ENCODE measurements around the gene MTA1.
A peak's percentile ranks its signal among the peaks of the same experiment; 100 is the strongest.

The MTA1 gene

DNA sequence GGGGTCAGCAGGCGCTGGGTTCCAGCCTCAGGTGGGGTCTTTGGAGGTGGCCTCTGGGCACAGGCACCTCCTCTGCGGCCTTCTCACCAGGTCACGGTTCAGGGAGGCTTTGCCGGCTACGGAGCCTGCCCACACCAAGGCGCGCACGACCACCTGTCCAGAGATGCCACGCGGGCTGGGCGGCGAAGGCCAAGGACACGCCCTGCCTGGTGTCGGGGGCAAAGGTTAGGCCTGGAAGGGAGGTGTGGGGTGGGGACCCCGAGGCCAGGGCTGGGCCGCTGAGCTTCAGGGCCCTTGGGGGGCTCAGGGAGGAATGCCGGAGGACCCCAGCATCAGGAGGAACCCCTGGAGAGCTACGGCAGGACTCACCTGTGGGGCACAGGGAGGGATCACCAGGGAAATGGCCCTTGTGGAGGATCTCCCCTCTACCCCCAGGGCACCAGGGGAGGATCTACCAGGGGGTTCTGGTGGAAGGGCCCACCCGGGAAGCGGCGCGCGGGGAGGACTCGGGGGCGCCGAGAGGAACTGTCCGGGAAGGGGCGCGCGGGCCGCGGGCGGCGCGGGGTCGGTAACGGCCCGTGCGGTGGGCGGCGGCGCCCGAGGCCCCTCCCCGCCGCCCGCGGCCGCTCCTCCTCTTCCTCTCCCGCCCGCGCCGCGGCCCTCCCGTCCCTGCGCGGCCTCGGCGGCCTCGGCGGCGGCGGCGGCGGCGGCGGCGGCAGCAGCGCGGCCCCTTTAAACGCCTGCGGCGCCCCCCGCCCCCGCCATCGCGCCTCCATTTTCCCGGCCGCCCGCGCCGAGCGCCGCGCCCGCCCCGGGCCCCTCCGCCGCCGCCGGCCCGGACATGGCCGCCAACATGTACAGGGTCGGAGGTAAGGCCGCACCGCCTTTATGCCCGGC is at the start of gene MTA1:
Gene MTA1, plus strand, starts transcription at position 633 of the 897 bp plus-strand sequence. Its CDS starts 209 bp downstream, at position 842.
- peak; percentile 60 for DNase-seq

DNA sequence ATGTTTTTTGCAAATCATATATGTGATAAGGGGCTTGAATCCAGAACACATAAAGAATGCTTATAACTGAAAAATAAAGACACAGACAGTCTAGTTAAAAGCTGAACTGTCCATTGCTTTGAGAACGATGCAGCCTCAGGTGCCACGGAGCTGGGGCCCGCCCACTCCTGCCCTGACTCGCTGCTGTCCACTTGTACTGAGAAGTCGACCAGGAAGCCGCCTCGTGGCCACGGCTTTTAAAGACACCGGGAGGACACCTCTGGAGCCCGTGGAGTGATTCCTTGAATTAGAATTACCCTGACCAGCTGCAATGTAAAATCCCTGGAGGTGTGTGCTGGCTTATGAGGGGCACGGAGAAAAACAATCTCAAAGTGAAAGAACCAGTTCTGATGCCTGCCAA is 45.2 kb upstream of the MTA1 start:
- no peak for DNase-seq

DNA sequence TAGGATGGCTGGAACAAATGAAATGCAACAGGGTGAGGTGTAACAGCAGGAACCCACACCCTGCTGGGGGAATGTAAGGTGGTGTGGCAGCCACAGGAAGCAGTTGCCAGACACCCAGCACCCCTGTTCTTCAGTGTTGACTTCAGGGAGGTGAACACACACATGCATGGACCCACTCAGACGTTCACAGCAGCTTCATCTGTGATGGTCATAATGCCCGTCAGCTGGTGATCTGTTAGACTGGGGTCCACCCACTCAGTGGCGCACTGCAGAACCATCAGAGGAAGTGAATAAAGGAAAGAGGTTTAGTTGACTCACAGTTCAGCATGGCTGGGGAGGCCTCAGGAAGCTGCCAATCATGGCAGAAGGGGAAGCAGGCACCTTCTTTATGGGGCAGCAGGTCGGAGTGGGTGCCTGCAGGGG is 44.0 kb upstream of the MTA1 start:
- peak; percentile 33 for DNase-seq

DNA sequence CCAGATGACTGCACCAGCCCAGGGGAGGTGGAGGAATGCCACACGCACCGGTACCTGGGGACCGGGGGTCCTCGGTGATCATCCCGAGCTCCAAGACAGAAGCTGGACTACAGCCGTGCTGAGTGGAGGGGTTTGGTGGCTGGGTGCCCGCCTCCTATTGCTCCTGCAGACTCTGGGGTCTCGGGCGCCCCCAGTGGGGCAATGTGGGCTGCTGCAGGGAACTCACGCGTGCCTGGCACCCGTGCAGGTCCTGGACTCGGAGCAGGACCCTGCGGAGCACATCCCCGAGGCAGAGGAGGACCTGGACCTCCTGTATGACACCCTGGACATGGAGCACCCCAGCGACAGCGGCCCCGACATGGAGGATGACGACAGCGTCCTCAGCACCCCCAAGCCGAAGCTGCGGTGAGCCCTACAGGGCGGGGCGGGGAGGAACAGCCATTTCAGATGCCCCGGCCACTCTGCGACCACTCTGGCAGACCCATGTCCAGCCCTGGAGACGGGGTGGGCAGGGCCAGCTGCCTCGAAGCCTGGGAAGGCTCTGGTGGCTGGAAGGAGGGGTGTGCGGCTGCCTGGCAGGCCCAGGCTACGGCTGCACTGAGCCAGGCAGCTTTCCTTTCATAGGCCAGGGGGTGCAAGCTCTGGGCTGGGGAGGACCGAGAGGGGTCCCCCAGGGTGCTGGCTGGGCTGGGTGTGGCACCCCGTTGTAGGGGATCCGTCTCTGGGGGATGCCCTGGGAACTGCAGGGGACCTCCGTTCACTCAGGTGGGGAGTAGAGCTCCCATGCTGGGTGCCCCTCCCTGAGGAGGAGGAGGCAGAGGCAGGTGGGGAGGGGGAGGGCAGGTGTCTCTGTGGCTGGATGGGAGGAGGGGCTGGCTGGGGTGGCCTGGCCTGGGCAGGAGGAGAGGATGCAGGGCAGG is 42.8 kb upstream of the MTA1 start:
- no peak for DNase-seq

DNA sequence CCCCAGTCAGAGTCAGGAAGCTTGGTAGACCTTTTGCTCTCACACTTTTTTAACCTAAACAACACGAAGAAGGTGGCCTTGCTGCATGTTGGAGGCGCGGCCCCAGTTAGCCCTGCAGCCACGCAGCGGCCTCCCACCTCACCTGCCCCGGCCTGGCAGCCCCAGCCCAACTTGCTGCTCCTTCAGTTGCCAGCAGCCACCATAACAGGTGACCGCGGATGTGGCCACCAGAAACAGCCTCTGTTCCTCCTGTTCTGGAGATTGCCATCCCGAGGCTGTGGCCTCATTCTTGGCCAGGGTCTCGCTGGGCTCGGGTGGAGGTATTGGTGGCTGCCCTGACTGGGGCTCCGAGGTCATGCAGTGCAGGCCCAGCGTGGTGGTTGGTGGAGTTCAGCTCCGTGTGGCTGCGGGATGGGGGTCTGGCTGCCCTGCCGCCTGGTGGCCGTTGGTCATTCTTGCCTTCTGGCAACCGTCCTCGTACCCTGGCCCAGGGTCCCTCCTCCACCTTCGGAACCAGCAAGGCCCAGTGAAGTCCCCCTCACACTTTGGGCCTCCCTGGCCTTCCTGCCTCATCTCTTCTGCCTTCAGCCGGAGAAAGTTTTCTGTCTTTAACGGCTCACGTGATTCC is 42.0 kb upstream of the MTA1 start:
- DNase-seq = no peak

DNA sequence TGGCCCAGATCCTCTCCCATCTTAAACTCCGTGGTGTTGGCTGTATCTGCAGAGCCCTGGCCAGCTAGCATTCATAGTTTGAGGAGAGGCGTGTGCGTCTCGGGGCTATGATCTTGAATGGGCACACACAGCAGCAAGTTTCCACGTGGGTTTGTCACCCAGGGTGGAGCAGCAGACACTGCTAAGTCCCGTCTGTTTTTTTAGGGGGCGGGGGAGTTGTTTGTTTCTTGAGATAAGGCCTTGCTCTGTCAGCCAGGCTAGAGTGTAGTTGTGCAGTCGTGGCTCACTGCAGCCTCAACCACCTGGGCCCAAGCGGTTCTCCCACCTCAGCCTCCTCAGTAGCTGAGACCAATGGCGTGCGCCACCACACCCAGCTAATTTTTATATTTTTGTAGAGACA is 41.4 kb upstream of the MTA1 start:
- no peak for DNase-seq

DNA sequence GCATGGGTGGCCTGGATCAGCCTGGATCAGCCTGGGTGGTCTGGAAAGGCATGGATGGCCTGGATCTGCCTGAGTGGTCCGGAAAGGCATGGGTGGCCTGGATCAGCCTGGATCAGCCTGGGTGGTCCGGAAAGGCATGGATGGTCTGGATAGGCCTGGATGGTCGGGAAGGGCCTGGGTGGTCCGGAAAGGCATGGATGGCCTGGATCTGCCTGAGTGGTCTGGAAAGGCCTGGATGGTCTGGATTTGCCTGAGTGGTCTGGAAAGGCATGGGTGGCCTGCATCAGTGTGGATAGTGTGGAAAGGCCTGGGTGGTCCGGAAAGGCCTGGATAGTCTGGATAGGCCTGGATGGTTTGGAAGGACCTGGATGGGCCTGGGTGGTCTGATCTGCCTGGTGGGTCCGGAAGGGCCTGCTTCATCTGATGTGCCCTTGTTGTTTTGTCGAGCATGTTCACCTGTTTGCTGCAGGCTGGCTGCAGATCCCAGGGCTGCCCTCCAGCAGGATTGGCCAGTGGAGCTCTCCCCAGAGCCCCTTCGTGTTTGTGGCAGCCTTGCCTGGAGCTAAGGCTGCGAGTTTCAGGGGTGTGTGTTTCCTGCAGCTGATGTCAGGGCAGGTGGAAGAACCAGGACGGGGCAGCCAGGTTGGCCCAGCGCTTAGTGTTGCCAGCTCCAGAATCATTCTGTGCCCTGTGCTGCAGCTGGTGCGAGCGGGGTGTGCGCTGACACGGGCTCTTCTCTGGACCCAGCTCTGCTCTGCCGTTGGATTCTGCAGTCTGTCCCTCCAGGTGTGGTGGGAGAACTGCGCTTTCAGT is 40.5 kb upstream of the MTA1 start:
- no peak for DNase-seq

DNA sequence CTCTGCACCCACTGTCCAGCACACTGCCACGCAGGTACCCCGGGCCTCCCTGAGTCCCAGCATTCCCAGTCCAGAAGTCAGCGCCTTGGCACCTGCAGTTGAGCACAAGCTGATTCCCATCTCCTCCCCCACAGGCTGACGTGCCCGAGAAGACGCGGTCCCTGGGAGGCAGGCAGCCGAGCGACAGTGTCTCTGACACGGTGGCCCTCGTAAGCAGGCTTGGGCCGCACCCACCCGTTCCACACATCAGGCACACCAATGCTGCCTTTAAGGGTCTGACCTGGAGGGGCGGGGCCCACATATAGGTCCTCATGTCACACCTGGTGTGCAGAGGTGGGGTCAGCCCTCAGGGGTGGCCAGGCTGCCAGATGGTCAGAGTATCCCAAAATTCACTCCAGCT is 39.7 kb upstream of the MTA1 start:
- DNase-seq = no peak

DNA sequence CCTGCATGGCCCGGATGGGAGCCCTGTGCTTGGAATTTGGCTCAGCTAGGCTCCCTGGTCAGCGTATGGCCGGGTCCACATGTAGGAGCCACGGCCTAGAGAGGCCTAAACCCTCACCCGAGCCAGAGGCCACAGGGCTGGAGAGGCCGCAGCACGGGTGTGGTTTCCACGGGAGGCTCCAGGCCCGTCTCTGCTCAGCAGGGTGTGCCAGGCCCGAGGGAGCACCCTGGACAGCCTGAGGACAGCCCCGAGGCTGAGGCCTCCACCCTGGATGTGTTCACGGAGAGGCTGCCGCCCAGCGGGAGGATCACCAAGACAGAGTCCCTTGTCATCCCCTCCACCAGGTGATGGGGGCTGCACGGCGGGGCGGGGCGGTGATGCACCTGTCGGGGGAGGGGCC is 38.9 kb upstream of the MTA1 start:
- DNase-seq = no peak

DNA sequence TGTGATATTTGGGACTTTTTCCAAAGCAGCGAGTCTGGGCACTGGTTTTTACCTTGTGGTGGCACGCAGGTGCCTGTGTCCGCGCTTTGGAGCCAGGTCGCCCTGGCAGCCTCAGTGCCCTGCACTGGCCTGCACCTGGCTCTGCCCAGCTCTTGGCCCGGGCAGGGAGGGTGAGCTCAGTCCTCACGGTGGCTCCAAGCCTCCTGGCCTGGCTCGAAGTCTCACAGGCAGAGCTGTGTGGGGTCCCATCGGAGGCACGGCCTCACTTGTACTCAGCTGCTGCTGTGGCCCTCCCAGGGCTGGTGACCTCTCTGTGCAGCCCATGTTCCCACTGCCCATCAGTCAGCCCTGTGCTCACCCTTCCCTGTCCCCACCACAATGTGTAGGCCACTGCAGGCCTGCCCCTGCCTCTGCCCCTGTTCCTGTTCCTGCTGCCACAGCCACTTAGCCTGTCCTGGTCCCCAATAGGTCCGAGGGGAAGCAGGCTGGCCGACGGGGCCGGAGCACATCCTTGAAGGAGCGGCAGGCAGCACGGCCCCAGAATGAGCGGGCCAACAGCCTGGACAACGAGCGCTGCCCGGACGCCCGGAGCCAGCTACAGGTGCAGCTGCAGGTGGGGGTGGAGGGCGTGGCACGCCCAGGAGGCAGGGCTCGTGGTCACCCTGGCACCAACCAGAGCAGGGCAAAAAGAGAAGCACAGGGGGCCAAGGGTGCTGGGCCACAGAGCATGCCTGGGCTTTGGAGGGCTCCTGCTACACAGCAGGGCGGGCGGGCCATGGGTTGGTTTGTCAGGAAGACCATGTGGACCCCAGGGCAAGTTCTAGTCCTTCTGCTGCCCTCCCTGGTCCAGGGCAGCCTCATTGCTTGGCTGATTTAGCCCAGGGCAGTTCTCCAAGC is 37.9 kb upstream of the MTA1 start:
- no peak for DNase-seq

DNA sequence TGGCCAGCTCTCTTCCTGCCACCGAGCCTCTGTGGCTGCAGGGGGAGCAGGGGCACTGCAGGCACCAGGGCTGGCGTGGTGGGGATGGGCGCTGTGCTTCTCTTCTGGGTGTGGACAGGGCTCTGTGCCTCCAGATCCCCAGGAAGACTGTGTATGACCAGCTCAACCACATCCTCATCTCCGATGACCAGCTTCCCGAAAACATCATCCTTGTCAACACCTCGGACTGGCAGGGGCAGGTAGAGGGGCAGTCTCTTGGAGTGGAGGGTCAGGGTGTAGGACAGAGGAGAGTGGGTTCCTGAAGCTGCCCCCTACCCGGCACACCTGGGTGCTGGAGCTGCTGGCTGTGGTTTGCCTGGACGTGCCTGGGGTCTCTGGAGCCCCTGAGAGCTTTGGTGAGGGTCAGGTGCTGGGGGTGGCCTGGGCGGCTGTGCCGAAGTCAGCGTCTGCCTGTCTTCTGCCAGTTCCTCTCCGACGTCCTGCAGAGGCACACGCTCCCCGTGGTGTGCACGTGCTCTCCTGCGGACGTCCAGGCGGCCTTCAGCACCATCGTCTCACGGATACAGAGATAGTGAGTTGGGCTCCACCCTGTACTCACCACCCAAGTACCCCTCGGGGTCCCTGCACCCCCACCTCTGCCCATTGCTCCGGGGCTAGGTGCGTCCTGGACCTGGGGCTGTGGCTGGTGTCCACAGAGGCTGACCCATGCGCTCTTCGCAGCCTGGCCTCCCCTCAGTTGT is 37.1 kb upstream of the MTA1 start:
- no peak for DNase-seq

DNA sequence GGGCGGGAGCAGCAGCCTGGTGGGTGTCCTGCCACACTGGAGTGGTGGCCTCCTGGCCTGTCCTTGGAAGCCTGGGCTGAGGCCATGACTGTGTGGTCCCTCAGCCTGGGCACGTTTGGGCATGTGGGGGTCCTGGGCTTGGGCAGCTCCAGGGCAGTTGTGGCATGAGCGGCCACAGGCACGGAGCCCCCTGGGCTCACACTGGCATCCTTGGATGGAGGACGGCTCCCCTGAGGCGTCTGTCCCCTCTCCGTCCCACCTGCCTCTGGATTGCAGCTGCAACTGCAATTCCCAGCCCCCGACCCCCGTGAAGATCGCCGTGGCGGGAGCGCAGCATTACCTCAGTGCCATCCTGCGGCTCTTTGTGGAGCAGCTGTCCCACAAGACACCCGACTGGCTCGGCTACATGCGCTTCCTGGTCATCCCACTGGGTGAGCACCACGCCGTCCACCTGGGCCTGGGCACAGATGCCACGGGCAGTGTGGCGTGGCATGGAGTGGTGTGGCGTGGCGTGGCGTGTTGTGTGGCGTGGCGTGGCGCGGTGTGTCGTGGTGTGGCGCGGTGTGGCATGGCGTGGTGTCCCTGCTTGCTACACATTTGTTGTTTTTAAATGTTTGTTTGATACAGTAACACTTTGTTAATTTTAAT is 36.4 kb upstream of the MTA1 start:
- DNase-seq = no peak

DNA sequence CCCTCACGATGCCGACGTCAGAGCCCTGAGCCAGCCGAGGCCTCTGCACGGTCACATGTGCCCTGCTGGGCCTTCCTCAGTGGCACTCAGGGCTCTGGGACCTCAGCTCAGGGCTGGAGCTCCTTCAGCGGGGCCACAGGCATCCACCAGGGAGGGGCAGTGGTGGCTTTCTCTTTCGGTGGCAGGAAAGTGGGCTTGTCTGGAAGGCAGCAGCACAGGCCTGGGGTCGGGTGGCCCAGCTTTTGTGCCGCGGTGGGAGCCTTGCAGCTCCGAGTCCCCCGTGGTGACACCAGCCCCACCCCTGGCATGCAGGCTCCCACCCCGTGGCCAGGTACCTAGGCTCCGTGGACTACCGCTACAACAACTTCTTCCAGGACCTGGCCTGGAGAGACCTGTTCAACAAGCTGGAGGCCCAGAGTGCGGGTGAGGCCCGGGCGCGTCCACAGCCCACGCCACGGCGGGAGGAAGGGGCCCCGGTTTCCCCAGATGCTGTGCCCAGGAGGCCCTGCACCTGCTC is 35.5 kb upstream of the MTA1 start:
- DNase-seq = no peak

DNA sequence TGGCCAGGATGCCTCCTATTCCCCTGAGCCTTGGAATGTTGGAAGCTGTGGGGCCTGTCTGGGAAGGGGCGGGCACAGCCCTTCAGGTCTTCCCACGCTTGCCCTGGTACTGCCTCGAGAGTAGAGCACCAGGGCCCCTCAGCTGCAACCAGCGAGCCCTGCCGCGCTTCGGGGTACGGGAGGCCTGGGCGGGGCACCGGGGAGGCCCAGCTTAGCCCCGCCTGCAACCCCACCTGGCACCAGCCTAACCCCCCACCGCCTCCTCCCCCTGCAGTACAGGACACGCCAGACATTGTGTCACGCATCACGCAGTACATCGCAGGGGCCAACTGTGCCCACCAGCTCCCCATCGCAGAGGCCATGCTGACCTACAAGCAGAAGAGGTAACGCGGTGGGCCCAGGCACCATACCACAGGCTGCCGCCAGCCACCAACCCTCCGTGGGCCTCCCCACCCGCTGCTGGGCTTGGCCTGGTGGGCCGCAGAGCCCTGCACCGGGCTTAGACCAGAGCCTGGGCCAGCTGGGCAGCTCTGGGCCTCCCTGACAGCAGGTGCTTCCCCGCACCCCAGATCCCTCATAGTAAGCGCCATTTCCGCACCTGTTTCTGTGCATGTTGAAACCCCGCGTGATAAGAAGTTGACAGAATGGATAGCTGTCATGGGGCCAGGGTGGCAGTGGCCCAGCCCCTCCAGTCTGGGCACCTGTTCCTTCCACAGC is 34.9 kb upstream of the MTA1 start:
- DNase-seq = no peak

DNA sequence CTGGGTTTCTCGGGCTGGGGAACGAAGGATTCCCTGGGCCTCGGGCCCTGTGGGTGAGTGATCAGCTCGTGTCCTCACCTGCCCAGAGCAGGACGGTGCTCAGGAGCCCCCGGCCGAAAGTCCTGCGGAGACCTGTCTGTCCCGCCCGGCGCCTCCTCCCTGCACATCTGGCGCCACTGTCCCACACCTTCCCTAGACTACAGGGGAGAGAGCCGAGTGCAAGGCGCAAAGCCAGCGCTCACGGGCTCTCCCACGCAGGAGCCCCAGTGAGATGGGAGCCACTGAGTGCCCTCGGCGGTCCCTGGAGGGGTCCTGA is 34.3 kb upstream of the MTA1 start:
- no peak for DNase-seq

DNA sequence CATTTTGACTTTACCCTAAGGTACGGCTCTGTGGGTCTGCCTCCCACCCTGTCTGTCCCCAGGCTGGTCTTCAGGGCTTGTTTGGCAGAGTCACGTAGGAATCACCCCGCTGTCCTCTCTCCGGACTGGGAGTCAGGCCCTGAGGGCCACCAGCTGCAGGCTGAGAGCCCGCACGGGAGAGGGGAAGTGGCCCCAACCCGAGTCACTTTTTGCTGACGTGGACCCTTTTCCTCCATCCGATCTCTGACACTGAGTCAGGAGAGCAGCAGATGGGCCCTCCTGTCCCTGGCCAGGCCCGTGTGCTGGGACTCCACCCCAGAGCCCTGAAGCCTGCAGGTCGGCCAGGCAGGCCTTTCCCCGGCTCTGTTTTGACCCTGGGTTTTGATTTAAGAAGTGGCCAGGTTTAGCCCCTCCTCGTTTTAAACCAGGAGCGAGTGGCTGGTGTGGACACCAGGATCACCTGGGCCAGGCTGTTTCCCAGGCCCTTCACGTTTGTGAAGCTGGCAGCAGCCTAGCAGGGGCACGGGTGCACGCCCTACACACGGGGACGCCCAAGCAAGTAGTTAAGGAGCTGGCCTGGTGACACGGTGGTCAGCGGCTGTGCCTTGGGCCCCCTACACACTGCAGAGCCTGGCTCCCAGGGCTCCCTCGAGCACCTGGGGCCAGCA is 33.8 kb upstream of the MTA1 start:
- no peak for DNase-seq

DNA sequence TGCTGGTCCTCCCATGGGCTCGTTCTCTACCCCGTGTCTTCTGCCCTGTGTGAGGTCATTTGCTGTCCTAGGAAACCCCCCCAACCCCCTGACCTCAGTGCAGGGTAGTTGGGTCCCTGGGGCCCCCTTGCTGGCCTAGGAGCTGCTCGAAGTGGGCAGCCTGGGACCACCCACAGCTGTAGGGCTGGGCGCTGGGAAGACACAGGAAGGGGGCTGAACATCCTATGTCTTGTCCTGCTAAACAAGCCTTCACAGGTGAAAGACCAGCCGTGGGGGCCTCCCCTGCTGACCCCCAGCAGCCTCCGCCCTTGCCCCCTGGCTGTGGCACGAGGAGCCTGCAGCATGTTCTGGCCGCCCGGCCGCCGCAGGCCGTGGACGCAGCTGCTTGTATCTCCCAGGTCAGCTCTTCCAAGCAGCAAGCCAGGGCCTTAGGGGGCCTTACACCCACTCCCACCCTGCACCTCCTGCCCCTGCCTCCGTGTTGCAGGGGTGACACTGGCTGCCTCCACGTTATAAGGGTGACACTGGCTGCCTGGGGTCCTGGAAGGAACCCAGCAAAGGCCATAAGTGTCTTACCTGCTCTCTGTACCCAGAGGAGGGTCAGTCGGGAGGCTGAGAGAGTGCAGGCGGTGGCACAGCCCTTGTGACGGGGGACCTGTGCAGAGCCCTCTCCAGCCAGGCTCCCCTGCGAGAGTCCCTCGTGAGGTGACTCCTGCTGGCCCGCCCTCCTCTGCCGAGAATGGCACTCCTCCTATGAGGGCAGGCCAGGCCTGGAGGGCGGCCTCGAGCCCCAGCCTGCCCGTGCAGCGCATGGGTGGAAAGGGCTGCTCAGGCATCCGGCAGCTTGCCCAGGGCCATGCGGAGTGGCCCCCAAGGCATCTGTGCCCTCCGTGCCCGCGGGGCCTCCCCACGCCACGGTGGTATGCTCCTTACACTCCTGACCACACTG is 32.8 kb upstream of the MTA1 start:
- DNase-seq = no peak

DNA sequence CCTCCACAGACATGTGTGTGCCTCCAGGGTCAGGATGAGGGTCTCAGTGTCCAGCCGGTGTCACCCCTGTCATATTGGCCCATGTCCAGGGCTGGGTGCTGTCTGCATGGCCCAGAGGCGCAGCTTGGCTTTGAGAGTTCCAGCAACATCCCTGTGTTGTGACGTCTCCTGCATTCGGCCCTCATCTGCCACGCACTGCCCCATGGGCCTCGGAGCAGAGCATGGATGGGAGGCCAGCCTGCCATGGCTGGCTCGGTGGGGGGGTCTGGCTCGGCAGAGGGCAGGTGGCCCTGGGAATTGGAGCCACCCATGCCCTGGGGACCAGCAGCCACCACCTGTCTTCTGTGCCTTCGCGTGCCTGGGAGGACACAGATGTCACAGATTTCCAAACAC is 32.1 kb upstream of the MTA1 start:
- no peak for DNase-seq

All from COR-L47 (cell line).